HCT116 (cell line): ENCODE data around the gene ADGRA1. TPM values are rescaled to one million over a fixed set of nuclear protein-coding genes. Genes with fewer than 3 reads are reported as not detected.
"Not testable (repeated sequence)": the region's sequence is repeated elsewhere in the genome, so short reads cannot be mapped to it uniquely, and the experiment has no call there.

Experiments used
- ATAC-seq: fragments of 200-7000 bp; cut with Tn5 transposase; 2 replicates; pipeline ENCODE4 v1.9.1; 2020; ENCODE audit warnings: mild to moderate bottlenecking, moderate library complexity
- BruUV-seq: library from RNA; stranded (reverse); fragments of 400-500 nt; replicated peaks from 2 replicates; lab custom pipeline; 2021; lab: Mats Ljungman, UMichigan
- CTCF ChIA-PET: fragments of 300-600 bp; sonication (Branson Sonifier 250); formaldehyde crosslinking; loops from one replicate; lab custom pipeline; 2021; ENCODE audit warnings: antibody characterized with exemption; lab: Charles Lee
- POLR2A ChIA-PET: fragments of 300-600, 350-600 bp; sonication (Branson Sonifier 250); formaldehyde crosslinking; loops from one replicate; lab custom pipeline; 2021; ENCODE audit warnings: antibody characterized with exemption; lab: Charles Lee
- RAD21 ChIA-PET, 2 experiments: fragments of 300-600 bp; sonication (Branson Sonifier 250); formaldehyde crosslinking; loops; one replicate each; lab custom pipeline; 2023; ENCODE audit warnings: low total read pairs in 2 of 2; ENCODE audit not compliant: uncharacterized antibody in 2 of 2, unreplicated experiment in 2 of 2, low non-redundant PET in 1 of 2; lab: Charles Lee
- DNase-seq: peaks from one replicate; pipeline ENCODE4 v3.0.0-alpha.2; 2010; ENCODE audit warnings: low read depth, low spot score
- H2AFZ ChIP-seq: fragments of 200-600 bp; shearing (Covaris generic), sonication (generic); 2 replicates; pipeline ENCODE4 v1.6.1; 2017; ENCODE audit warnings: low read depth, mixed run types, mixed read lengths, antibody characterized with exemption, low read length; ENCODE audit not compliant: poor library complexity, severe bottlenecking
- H3K27ac ChIP-seq: 2 replicates; pipeline ENCODE4 v1.5.1; 2012; ENCODE audit warnings: low read depth, low read length
- H3K27me3 ChIP-seq: fragments of 200-600 bp; sonication (generic); 2 replicates; pipeline ENCODE4 v1.6.1; 2016; ENCODE audit warnings: mixed run types, low read length, mixed read lengths; ENCODE audit not compliant: insufficient read depth
- H3K36me3 ChIP-seq, 2 experiments: fragments of 200-500 bp in 1 of 2; fragments of 200-600 bp in 1 of 2; sonication (Bioruptor generic) in 1 of 2; sonication (generic) in 1 of 2; 2 replicates each; pipeline versions ENCODE4 v1.5.1 to v1.6.1; 2014 to 2016; ENCODE audit warnings: low read length in 2 of 2, inconsistent platforms in 1 of 2, mixed read lengths in 1 of 2, mixed run types in 1 of 2; ENCODE audit not compliant: insufficient read depth in 2 of 2, control insufficient read depth in 1 of 2
- H3K4me1 ChIP-seq, 2 experiments: fragments of 200-600 bp in 1 of 2; sonication (generic) in 1 of 2; 2 replicates each; pipeline versions ENCODE4 v1.5.1 to v1.6.1; 2012 to 2017; ENCODE audit warnings: low read length in 2 of 2, inconsistent platforms in 1 of 2, mild to moderate bottlenecking in 1 of 2, mixed read lengths in 1 of 2, mixed run types in 1 of 2, moderate library complexity in 1 of 2; ENCODE audit not compliant: insufficient read depth in 2 of 2, control insufficient read depth in 1 of 2
- H3K4me2 ChIP-seq: fragments of 200-600 bp; sonication (generic); 2 replicates; pipeline ENCODE4 v1.6.1; 2017; ENCODE audit warnings: mixed run types, low read length, mixed read lengths
- H3K4me3 ChIP-seq, 2 experiments: fragments of 200-600 bp in 1 of 2; sonication (generic) in 1 of 2; replicated peaks in 1 of 2; 2 replicates each; pipeline ENCODE4 v1.5.1; 2011 to 2016; ENCODE audit warnings: low read length in 2 of 2, control low read depth in 1 of 2, low read depth in 1 of 2, mild to moderate bottlenecking in 1 of 2, mixed read lengths in 1 of 2, mixed run types in 1 of 2
- H3K79me2 ChIP-seq: fragments of 200-600 bp; sonication (generic); 2 replicates; pipeline ENCODE4 v1.6.1; 2017; ENCODE audit warnings: mild to moderate bottlenecking, mixed run types, low read length, moderate library complexity, mixed read lengths; ENCODE audit not compliant: insufficient read depth
- H3K9ac ChIP-seq: fragments of 200-600 bp; sonication (generic); 2 replicates; pipeline ENCODE4 v1.6.1; 2016; ENCODE audit warnings: low read length, mixed read lengths
- H3K9me2 ChIP-seq: fragments of 200-600 bp; sonication (generic), shearing (Covaris generic); 2 replicates; pipeline ENCODE4 v1.6.1; 2017; ENCODE audit warnings: mixed run types, mild to moderate bottlenecking, moderate library complexity; ENCODE audit not compliant: insufficient read depth
- H3K9me3 ChIP-seq, 2 experiments: fragments of 200-500 bp in 1 of 2; fragments of 200-600 bp in 1 of 2; sonication (Bioruptor generic) in 1 of 2; sonication (generic) in 1 of 2; 2 replicates each; pipeline ENCODE4 v1.6.1; 2014 to 2017; ENCODE audit warnings: low read length in 2 of 2, mixed read lengths in 2 of 2, inconsistent platforms in 1 of 2, low read depth in 1 of 2, mild to moderate bottlenecking in 1 of 2, mixed run types in 1 of 2, moderate library complexity in 1 of 2; ENCODE audit not compliant: control insufficient read depth in 1 of 2, insufficient read depth in 1 of 2
- H4K20me1 ChIP-seq: fragments of 200-600 bp; sonication (generic), shearing (Covaris generic); 2 replicates; pipeline ENCODE4 v1.6.1; 2017; ENCODE audit warnings: mixed run types, mild to moderate bottlenecking, moderate library complexity; ENCODE audit not compliant: insufficient read depth
- CBX3 ChIP-seq: IDR thresholded peaks from 2 replicates; pipeline ENCODE4 v1.6.1; 2012; ENCODE audit warnings: low read depth
- EGR1 ChIP-seq: IDR thresholded peaks from 2 replicates; pipeline ENCODE4 v1.6.1; 2012; ENCODE audit warnings: low read depth
- ELF1 ChIP-seq: IDR thresholded peaks from 2 replicates; pipeline ENCODE4 v1.6.1; 2012; ENCODE audit warnings: low read depth, borderline replicate concordance
- EZH2phosphoT487 ChIP-seq: fragments of 200-600 bp; IDR thresholded peaks from 2 replicates; pipeline ENCODE4 v1.6.1; 2018; ENCODE audit warnings: antibody characterized with exemption, borderline replicate concordance
- intact Hi-C: fragments of 100-400 bp; cut with micrococcal nuclease; formaldehyde crosslinking; loops from 2 replicates; pipeline ENCODE4 v1.10.0; 2022
- total RNA-seq: library from RNA; stranded (reverse); gene quantifications from one replicate; pipeline ENCODE4 v1.2.1, GENCODE V29; 2021; ENCODE audit not compliant: unreplicated experiment

The ADGRA1 gene
- total RNA-seq, 1 experiment from 2014 or later: not detected

GRCh38 chr10:133052076-133052475, 35.6 kb upstream of the ADGRA1 start:
- ATAC-seq: no peak
- Histone ChIP-seq H3K9me3 (no peaks in the 10 kb centered on the region), H3K4me1 (no peaks in the 10 kb centered on the region), H3K79me2 (no peaks in the 10 kb centered on the region), H3K9me2 (no peaks in the 10 kb centered on the region), H3K4me2 (no peak overlapping the region), H2AFZ (no peak overlapping the region), H3K4me3 (no peak overlapping the region), H3K27me3 (no peaks in the 10 kb centered on the region), H3K27ac (no peak overlapping the region), H3K36me3 (no peaks in the 10 kb centered on the region), H3K9ac (no peak overlapping the region), H4K20me1 (no peaks in the 10 kb centered on the region)
- POLR2A ChIA-PET: no interaction called here
- DNase-seq: no peak
- RAD21 ChIA-PET: no interaction called here
- CTCF ChIA-PET: no interaction called here
- TF ChIP-seq EZH2phosphoT487: no peak
- TF ChIP-seq CBX3: no peak
- TF ChIP-seq EGR1: no peak
- TF ChIP-seq ELF1: no peak
- BruUV-seq: no TSS peak
- intact Hi-C loops: no loop called here

- H3K9me3 ChIP-seq, ATAC-seq, POLR2A ChIA-PET: not testable (repeated sequence)
Measured at GRCh38 chr10:133053527-133054133, 34.1 kb upstream of the ADGRA1 start.

More at GRCh38 chr10:133053527-133054133, 34.1 kb upstream of the ADGRA1 start:
- H3K4me2 ChIP-seq, BruUV-seq, H3K4me3 ChIP-seq, DNase-seq, H4K20me1 ChIP-seq, CTCF ChIA-PET, H3K27me3 ChIP-seq, H3K9me2 ChIP-seq, H3K79me2 ChIP-seq, H3K27ac ChIP-seq, RAD21 ChIA-PET, H3K36me3 ChIP-seq, H3K9ac ChIP-seq, H2AFZ ChIP-seq, H3K4me1 ChIP-seq, intact Hi-C loops: not testable (repeated sequence)
